Heart left ventricle (tissue), 13 donors: ENCODE results near the gene AMDHD2.

Experiments
- CTCF ChIP-seq, 12 donors: fragments of 200-600 bp; sonication (generic) in 4 of 12; IDR thresholded peaks; one replicate each; pipeline versions ENCODE4 v1.5.0 to v1.8.0; 2018 to 2022; ENCODE audit warnings: antibody characterized with exemption in 12 of 12, mild to moderate bottlenecking in 5 of 12
- POLR2A ChIP-seq, 2 donors: fragments of 450-650 bp; IDR thresholded peaks; one replicate each; pipeline ENCODE4 v1.6.1; 2017; ENCODE audit warnings: antibody characterized with exemption in 2 of 2, mild to moderate bottlenecking in 2 of 2, moderate library complexity in 2 of 2
- donor health status: ischemic (EF 13 %, LVEDD 7.1; RV severe dilation, severe dysfunction).
- donor health status: DM: no; HTN: yes; CAD: no.
- donor health status: DM: no; HTN: no; CAD: no.
- donor health status: ischemic (EF 25% LVEDD 6.9; RV normal size, moderate dysfunction).
- donor health status: ischemic (EF 25% LVEDD 5.7; RV mildly dilated, moderate dysfunction).
- donor health status: ischemic (EF 35%, LVEDD 5.7; RV mildly dilated, moderate dysfunction).
- donor health status: nonischemic (EF 11% LVEDD 7.7; RV severe dilation, severe dysfunction).
- donor health status: DM: yes; HTN: yes; CAD: no.
- donor health status: PGD.
- donor health status: ischemic (EF 29% LVEDD 5.4; RV normal size, mild dysfunction).
- donor health status: nonischemic (EF 23%, LVEDD 6.1; RV moderate dilation, normal function).

GRCh38 chr16:2496223-2497115, 23.7 kb upstream of the AMDHD2 start:
- no peak for TF ChIP-seq POLR2A (IDR thresholded peaks at IDR 0.05)
- no peak for TF ChIP-seq CTCF (IDR thresholded peaks at IDR 0.05)
